ENCODE data around the gene MPV17L.

DNA sequence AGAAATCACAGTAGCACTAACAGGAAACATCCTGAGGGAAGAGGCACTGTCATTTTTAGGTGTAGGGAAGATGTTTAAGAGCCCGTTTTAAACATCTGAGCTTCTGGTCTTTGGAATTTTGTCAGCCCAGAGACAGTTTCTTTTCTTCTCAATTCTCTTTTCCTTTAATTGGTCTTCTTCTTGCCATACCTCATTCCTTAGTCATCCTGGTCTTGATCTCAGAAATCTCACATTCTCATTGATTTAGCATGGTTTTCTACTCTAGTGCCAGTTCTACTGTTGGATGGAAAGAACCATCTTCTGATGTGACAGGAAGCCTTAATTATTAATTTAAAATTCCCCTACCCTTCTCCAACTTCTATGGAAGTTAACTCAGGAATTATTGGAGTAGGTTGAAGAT lies 64.2 kb downstream of the MPV17L start:
- TF ChIP-seq, protein P1, sequence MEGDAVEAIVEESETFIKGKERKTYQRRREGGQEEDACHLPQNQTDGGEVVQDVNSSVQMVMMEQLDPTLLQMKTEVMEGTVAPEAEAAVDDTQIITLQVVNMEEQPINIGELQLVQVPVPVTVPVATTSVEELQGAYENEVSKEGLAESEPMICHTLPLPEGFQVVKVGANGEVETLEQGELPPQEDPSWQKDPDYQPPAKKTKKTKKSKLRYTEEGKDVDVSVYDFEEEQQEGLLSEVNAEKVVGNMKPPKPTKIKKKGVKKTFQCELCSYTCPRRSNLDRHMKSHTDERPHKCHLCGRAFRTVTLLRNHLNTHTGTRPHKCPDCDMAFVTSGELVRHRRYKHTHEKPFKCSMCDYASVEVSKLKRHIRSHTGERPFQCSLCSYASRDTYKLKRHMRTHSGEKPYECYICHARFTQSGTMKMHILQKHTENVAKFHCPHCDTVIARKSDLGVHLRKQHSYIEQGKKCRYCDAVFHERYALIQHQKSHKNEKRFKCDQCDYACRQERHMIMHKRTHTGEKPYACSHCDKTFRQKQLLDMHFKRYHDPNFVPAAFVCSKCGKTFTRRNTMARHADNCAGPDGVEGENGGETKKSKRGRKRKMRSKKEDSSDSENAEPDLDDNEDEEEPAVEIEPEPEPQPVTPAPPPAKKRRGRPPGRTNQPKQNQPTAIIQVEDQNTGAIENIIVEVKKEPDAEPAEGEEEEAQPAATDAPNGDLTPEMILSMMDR (IDR thresholded peaks at IDR 0.05) = no peak
- no peak for TF ChIP-seq POLR2A (IDR thresholded peaks at IDR 0.05)

Measured in right lobe of liver (tissue), 4 donors.